ENCODE results near the gene CCDC59.

GRCh38 chr12:82378997-82379396 lies 20.8 kb upstream of the CCDC59 start:
- no peak for TF ChIP-seq CTCF (IDR thresholded peaks at IDR 0.05; ENCODE audit: low read depth, low read length)
- no peak for TF ChIP-seq POLR2A (IDR thresholded peaks at IDR 0.05; ENCODE audit: extremely low read depth, insufficient read length)
